Measurements from ENCODE around the gene LMF1. TPM values are rescaled to one million over a fixed set of nuclear protein-coding genes. Genes with fewer than 3 reads are reported as not detected.

LMF1 gene
- total and polyA plus RNA-seq, 2 of the 8 experiments (the other 6 are each of a cell fraction or from before 2014, with no cell fraction given), result 3.5 to 9.1 TPM

DNA sequence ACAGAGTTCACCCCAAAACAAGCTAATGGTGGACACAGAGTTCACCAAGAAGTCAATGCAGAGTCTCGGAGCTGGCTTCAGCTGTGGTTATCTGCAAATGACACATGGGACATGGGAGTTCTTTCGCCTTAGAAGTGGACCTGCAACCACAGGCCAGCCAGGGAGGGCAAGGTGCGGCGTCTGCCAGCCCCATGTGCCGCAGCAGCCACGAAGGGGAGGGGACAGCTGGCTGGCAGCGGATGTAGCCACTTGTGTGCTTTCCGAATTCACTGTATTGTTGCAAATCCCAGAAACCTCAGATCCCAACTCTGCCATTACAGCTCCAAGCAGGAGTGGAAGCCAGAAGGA, 24.8 kb downstream of the LMF1 start:
- H4K8ac ChIP-seq (ENCODE audit: extremely low read depth, insufficient read depth, low read length), result no peak overlapping the region
- no peaks in the 10 kb centered on the region for H3K27me3 ChIP-seq (replicated peaks in 1 of 4; ENCODE audit: control insufficient read depth in 3 of 4, extremely low read depth in 1 of 4, insufficient read depth in 3 of 4, low read length in 3 of 4)
- ChIA-PET POLR2A (ENCODE audit: partially characterized antibody) (interaction anchor here (0.6 kb wide), 1 partner anchor 10 kb away, joined by 3 read pairs; no protein-coding TSS in a partner anchor), CTCF (ENCODE audit: partially characterized antibody) (no interaction called here)
- peaks cover 26 to 28% of the 10 kb centered on the region in 2 experiments for H3K9me3 ChIP-seq (ENCODE audit: insufficient read depth in 2 of 2, low read depth in 1 of 2, low read length in 1 of 2)
- no peak overlapping the region for H3K27ac ChIP-seq (ENCODE audit: low read depth, low read length)
- no peak overlapping the region for H2BK12ac ChIP-seq (ENCODE audit: low read depth, low read length)
- no peak overlapping the region for H3K4me3 ChIP-seq (ENCODE audit: extremely low read depth in 1 of 4, insufficient read depth in 2 of 4, low read depth in 3 of 4, low read length in 4 of 4)
- DNase-seq (ENCODE audit: low read depth in 1 of 2, low spot score in 2 of 2) (no peak), FAIRE-seq (no peak)
- H3K56ac ChIP-seq (replicated peaks; ENCODE audit: insufficient read length, low read depth, low read length), result no peak overlapping the region
- H2BK20ac ChIP-seq (ENCODE audit: low read length), result no peak overlapping the region
- H2AK5ac ChIP-seq (ENCODE audit: low read depth, low read length), result no peak overlapping the region
- no peaks in the 10 kb centered on the region for H3K23me2 ChIP-seq (ENCODE audit: low read depth, low read length)
- no peak overlapping the region for H3K4ac ChIP-seq (replicated peaks; ENCODE audit: insufficient read length, low read depth, low read length)
- H3K79me1 ChIP-seq (ENCODE audit: low read depth, low read length), result no peaks in the 10 kb centered on the region
- WGBS, 2 experiments (ENCODE audit: extremely low coverage in 1 of 2, insufficient coverage in 1 of 2, insufficient read length in 1 of 2, insufficient replicate concordance in 2 of 2, low coverage in 1 of 2, low lambda C conversion rate in 2 of 2, missing lambda C conversion rate in 1 of 2), result 90% methylated on average over 8 of the region's 8 CpGs; no CpG with 5 or more reads in 1 of the 2 experiments
- no peaks in the 10 kb centered on the region for H3K36me3 ChIP-seq (ENCODE audit: control insufficient read depth in 2 of 4, insufficient read depth in 4 of 4, low read length in 3 of 4)
- no peak overlapping the region for H3K23ac ChIP-seq (ENCODE audit: insufficient read length)
- H4K20me1 ChIP-seq (replicated peaks in 1 of 2; ENCODE audit: control insufficient read depth in 1 of 2, insufficient read depth in 2 of 2, low read length in 2 of 2), result no peaks in the 10 kb centered on the region
- H4K5ac ChIP-seq (ENCODE audit: insufficient read length, low read depth, low read length), result no peak overlapping the region
- H4K91ac ChIP-seq (replicated peaks; ENCODE audit: insufficient read length, low read length), result no peak overlapping the region
- H3K18ac ChIP-seq (ENCODE audit: extremely low read depth, low read length), result no peak overlapping the region
- H2AFZ ChIP-seq (ENCODE audit: low read length), result no peak overlapping the region
- no peaks in the 10 kb centered on the region for H3K4me1 ChIP-seq (replicated peaks in 1 of 4; ENCODE audit: control insufficient read depth in 3 of 4, insufficient read depth in 4 of 4, low read length in 3 of 4)
- no peak overlapping the region for H2BK15ac ChIP-seq (ENCODE audit: low read length)
- no peaks in the 10 kb centered on the region for H3K79me2 ChIP-seq (ENCODE audit: control insufficient read depth in 1 of 2, insufficient read depth in 2 of 2, low read length in 2 of 2)
- H3K9ac ChIP-seq (replicated peaks in 1 of 4; ENCODE audit: extremely low read depth in 1 of 4, low read depth in 3 of 4, low read length in 3 of 4), result no peak overlapping the region
- no peak overlapping the region for H2BK120ac ChIP-seq (replicated peaks; ENCODE audit: low read depth, low read length)
- no peak overlapping the region for H3K4me2 ChIP-seq (ENCODE audit: insufficient read depth in 1 of 2, low read depth in 2 of 2, low read length in 2 of 2)
- no peak overlapping the region for H2BK5ac ChIP-seq (ENCODE audit: low read depth, low read length)
- no peak overlapping the region for H3K14ac ChIP-seq (ENCODE audit: insufficient read length)
- TF ChIP-seq BRCA1 (IDR thresholded peaks at IDR 0.05; ENCODE audit: low read depth, low read length) (no peak), SIN3A (conservative IDR thresholded peaks at IDR 0.05 in 1 of 2, IDR thresholded peaks at IDR 0.05 in 1 of 2; ENCODE audit: low read depth in 1 of 2, low read length in 2 of 2) (no peak), EGR1 (IDR thresholded peaks at IDR 0.05; ENCODE audit: borderline replicate concordance, low read depth, low read length) (no peak), CTBP2 (IDR thresholded peaks at IDR 0.05; ENCODE audit: borderline replicate concordance, insufficient read depth, insufficient read length, low read length) (no peak), TAF7 (optimal IDR thresholded peaks at IDR 0.05; ENCODE audit: borderline replicate concordance, low read depth, low read length) (no peak), EZH2 (IDR thresholded peaks at IDR 0.05; ENCODE audit: low read depth, low read length, severe bottlenecking) (no peak), SP2 (IDR thresholded peaks at IDR 0.05; ENCODE audit: low read length) (no peak), KDM5A (IDR thresholded peaks at IDR 0.05; ENCODE audit: low read length) (no peak), TCF12 (IDR thresholded peaks at IDR 0.05; ENCODE audit: low read depth, low read length) (no peak), PHF8 (conservative IDR thresholded peaks at IDR 0.05; ENCODE audit: low read depth, low read length) (no peak), GABPA (IDR thresholded peaks at IDR 0.05; ENCODE audit: borderline replicate concordance, insufficient read depth, low read length) (no peak), CREB1 (IDR thresholded peaks at IDR 0.05) (no peak), SRF (IDR thresholded peaks at IDR 0.05; ENCODE audit: low read depth, low read length) (no peak)
- TF ChIP-seq, protein P1, sequence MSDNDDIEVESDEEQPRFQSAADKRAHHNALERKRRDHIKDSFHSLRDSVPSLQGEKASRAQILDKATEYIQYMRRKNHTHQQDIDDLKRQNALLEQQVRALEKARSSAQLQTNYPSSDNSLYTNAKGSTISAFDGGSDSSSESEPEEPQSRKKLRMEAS (IDR thresholded peaks at IDR 0.05), result no peak

Measured in H1 (cell line).